ENCODE measurements around the gene LINGO1. TPM values are rescaled to one million over a fixed set of nuclear protein-coding genes. Genes with fewer than 3 reads are reported as not detected.

LINGO1 gene
- total and polyA plus RNA-seq, 2 experiments from 2014 or later = 31.8 to 37.0 TPM

- Histone ChIP-seq H3K4me3 (no peak overlapping the region), H3K9me3 (ENCODE audit: low read depth) (no peaks in the 10 kb centered on the region), H3K27ac (no peak overlapping the region), H3K36me3 (no peaks in the 10 kb centered on the region), H3K4me1 (ENCODE audit: low read depth) (peaks cover 3% of the 10 kb centered on the region), H3K27me3 (no peaks in the 10 kb centered on the region)
- TF ChIP-seq CTCF (IDR thresholded peaks at IDR 0.05; ENCODE audit: low read depth, low read length) = no peak
- no peak for DNase-seq (ENCODE audit: low read depth in 1 of 2, low spot score in 1 of 2)
These were observed 34.9 kb upstream of the LINGO1 start for GRCh38 chr15:77667338-77668234.

GRCh38 chr15:77666296-77666660 lies 33.6 kb upstream of the LINGO1 start:
- no peak for TF ChIP-seq CTCF (IDR thresholded peaks at IDR 0.05; ENCODE audit: low read depth, low read length)

GRCh38 chr15:77665530-77666295 lies 33.0 kb upstream of the LINGO1 start:
- DNase-seq (ENCODE audit: low read depth in 1 of 2, low spot score in 1 of 2) = no peak
- Histone ChIP-seq H3K36me3 (no peaks in the 10 kb centered on the region), H3K27ac (no peak overlapping the region), H3K4me3 (no peak overlapping the region), H3K9me3 (ENCODE audit: low read depth) (no peaks in the 10 kb centered on the region), H3K4me1 (ENCODE audit: low read depth) (peaks cover 3% of the 10 kb centered on the region), H3K27me3 (no peaks in the 10 kb centered on the region)
- TF ChIP-seq CTCF (IDR thresholded peaks at IDR 0.05; ENCODE audit: low read depth, low read length) = no peak

More at GRCh38 chr15:77666296-77666660, 33.6 kb upstream of the LINGO1 start:
- DNase-seq (ENCODE audit: low read depth in 1 of 2, low spot score in 1 of 2) = peak in 1 of 2 donors; percentile 27
- no peaks in the 10 kb centered on the region for H3K36me3 ChIP-seq
- peaks cover 3% of the 10 kb centered on the region for H3K4me1 ChIP-seq (ENCODE audit: low read depth)
- no peaks in the 10 kb centered on the region for H3K9me3 ChIP-seq (ENCODE audit: low read depth)
- no peak overlapping the region for H3K27ac ChIP-seq
- H3K27me3 ChIP-seq = no peaks in the 10 kb centered on the region
- H3K4me3 ChIP-seq = no peak overlapping the region

- Histone ChIP-seq H3K4me3 (no peak overlapping the region), H3K27me3 (no peaks in the 10 kb centered on the region), H3K27ac (no peak overlapping the region), H3K36me3 (no peaks in the 10 kb centered on the region), H3K9me3 (ENCODE audit: low read depth) (no peaks in the 10 kb centered on the region), H3K4me1 (ENCODE audit: low read depth) (peaks cover 3% of the 10 kb centered on the region)
- no peak for TF ChIP-seq CTCF (IDR thresholded peaks at IDR 0.05; ENCODE audit: low read depth, low read length)
- DNase-seq (ENCODE audit: low read depth in 1 of 2, low spot score in 1 of 2) = no peak
These were observed 31.7 kb upstream of the LINGO1 start for GRCh38 chr15:77664428-77664827.

GRCh38 chr15:77663256-77663655 lies 30.5 kb upstream of the LINGO1 start:
- Histone ChIP-seq H3K4me3 (no peak overlapping the region), H3K4me1 (ENCODE audit: low read depth) (peaks cover 3% of the 10 kb centered on the region), H3K36me3 (no peaks in the 10 kb centered on the region), H3K27me3 (no peaks in the 10 kb centered on the region), H3K27ac (no peak overlapping the region), H3K9me3 (ENCODE audit: low read depth) (no peaks in the 10 kb centered on the region)
- no peak for DNase-seq (ENCODE audit: low read depth in 1 of 2, low spot score in 1 of 2)
- TF ChIP-seq CTCF (IDR thresholded peaks at IDR 0.05; ENCODE audit: low read depth, low read length) = no peak

All from cardiac muscle cell (in vitro differentiated cells and primary cell).